ENCODE data around the gene PTPRN2. TPM values are rescaled to one million over a fixed set of nuclear protein-coding genes. Genes with fewer than 3 reads are reported as not detected.

Gene PTPRN2
- total and polyA plus RNA-seq, 4 donors = 18.1 to 69.9 (median 50.4) TPM

- H3K27ac ChIP-seq (ENCODE audit: low read depth, low read length) = no peak overlapping the region
- H3K4me1 ChIP-seq (ENCODE audit: control insufficient read depth, insufficient read depth, low read length) = peaks cover 20% of the 10 kb centered on the region
- H3K4me3 ChIP-seq (ENCODE audit: low read depth, low read length) = no peak overlapping the region
- peaks cover 1% of the 10 kb centered on the region for H3K9me3 ChIP-seq (ENCODE audit: control insufficient read depth, insufficient read depth, low read length)
- H3K27me3 ChIP-seq (ENCODE audit: control insufficient read depth, insufficient read depth, low read length) = no peaks in the 10 kb centered on the region
- DNase-seq (ENCODE audit: low read depth in 4 of 6, low spot score in 6 of 6) = peak in 1 of 6 donors; percentile 55
- peaks cover 12% of the 10 kb centered on the region for H3K36me3 ChIP-seq (ENCODE audit: control insufficient read depth, insufficient read depth, low read length)
- 52% methylated on average over 4 of the region's 4 CpGs for WGBS (ENCODE audit: insufficient coverage)
Measured at GRCh38 chr7:157807510-157807909, 780.1 kb downstream of the PTPRN2 start.

GRCh38 chr7:157806711-157807110 lies 780.9 kb downstream of the PTPRN2 start:
- no peak for DNase-seq (ENCODE audit: low read depth in 4 of 6, low spot score in 6 of 6)
- H3K4me1 ChIP-seq (ENCODE audit: control insufficient read depth, insufficient read depth, low read length) = peaks cover 24% of the 10 kb centered on the region
- no peak overlapping the region for H3K27ac ChIP-seq (ENCODE audit: low read depth, low read length)
- peaks cover 17% of the 10 kb centered on the region for H3K36me3 ChIP-seq (ENCODE audit: control insufficient read depth, insufficient read depth, low read length)
- no peak overlapping the region for H3K4me3 ChIP-seq (ENCODE audit: low read depth, low read length)
- WGBS (ENCODE audit: insufficient coverage) = 62% methylated on average over 4 of the region's 4 CpGs
- peaks cover 1% of the 10 kb centered on the region for H3K9me3 ChIP-seq (ENCODE audit: control insufficient read depth, insufficient read depth, low read length)
- no peaks in the 10 kb centered on the region for H3K27me3 ChIP-seq (ENCODE audit: control insufficient read depth, insufficient read depth, low read length)

- WGBS (ENCODE audit: insufficient coverage) = 38% methylated on average over 6 of the region's 6 CpGs
- Histone ChIP-seq H3K4me3 (ENCODE audit: low read depth, low read length) (no peak overlapping the region), H3K27me3 (ENCODE audit: control insufficient read depth, insufficient read depth, low read length) (no peaks in the 10 kb centered on the region), H3K36me3 (ENCODE audit: control insufficient read depth, insufficient read depth, low read length) (peaks cover 17% of the 10 kb centered on the region), H3K9me3 (ENCODE audit: control insufficient read depth, insufficient read depth, low read length) (peaks cover 1% of the 10 kb centered on the region), H3K4me1 (ENCODE audit: control insufficient read depth, insufficient read depth, low read length) (peaks cover 25% of the 10 kb centered on the region), H3K27ac (ENCODE audit: low read depth, low read length) (no peak overlapping the region)
- DNase-seq (ENCODE audit: low read depth in 4 of 6, low spot score in 6 of 6) = peak in 1 of 6 donors; percentile 26
Measured at GRCh38 chr7:157805713-157806112, 781.9 kb downstream of the PTPRN2 start.

- Histone ChIP-seq H3K9me3 (ENCODE audit: control insufficient read depth, insufficient read depth, low read length) (peaks cover 1% of the 10 kb centered on the region), H3K27me3 (ENCODE audit: control insufficient read depth, insufficient read depth, low read length) (no peaks in the 10 kb centered on the region), H3K27ac (ENCODE audit: low read depth, low read length) (no peak overlapping the region), H3K4me1 (ENCODE audit: control insufficient read depth, insufficient read depth, low read length) (peaks cover 25% of the 10 kb centered on the region), H3K4me3 (ENCODE audit: low read depth, low read length) (no peak overlapping the region), H3K36me3 (ENCODE audit: control insufficient read depth, insufficient read depth, low read length) (peaks cover 5% of the 10 kb centered on the region)
- no peak for DNase-seq (ENCODE audit: low read depth in 4 of 6, low spot score in 6 of 6)
- WGBS (ENCODE audit: insufficient coverage) = no CpG with 5 or more reads among the region's 5 CpGs
Measured at GRCh38 chr7:157803906-157804305, 783.7 kb downstream of the PTPRN2 start.

GRCh38 chr7:157801971-157802675 lies 785.5 kb downstream of the PTPRN2 start:
- Histone ChIP-seq H3K4me1 (ENCODE audit: control insufficient read depth, insufficient read depth, low read length) (peaks cover 21% of the 10 kb centered on the region), H3K27ac (ENCODE audit: low read depth, low read length) (no peak overlapping the region), H3K4me3 (ENCODE audit: low read depth, low read length) (no peak overlapping the region), H3K36me3 (ENCODE audit: control insufficient read depth, insufficient read depth, low read length) (peaks cover 5% of the 10 kb centered on the region), H3K9me3 (ENCODE audit: control insufficient read depth, insufficient read depth, low read length) (no peaks in the 10 kb centered on the region), H3K27me3 (ENCODE audit: control insufficient read depth, insufficient read depth, low read length) (no peaks in the 10 kb centered on the region)
- no peak for DNase-seq (ENCODE audit: low read depth in 4 of 6, low spot score in 6 of 6)
- 79% methylated on average over 40 of the region's 42 CpGs for WGBS (ENCODE audit: insufficient coverage)

- Histone ChIP-seq H3K9me3 (ENCODE audit: control insufficient read depth, insufficient read depth, low read length) (no peaks in the 10 kb centered on the region), H3K4me1 (ENCODE audit: control insufficient read depth, insufficient read depth, low read length) (peaks cover 15% of the 10 kb centered on the region), H3K27ac (ENCODE audit: low read depth, low read length) (no peak overlapping the region), H3K36me3 (ENCODE audit: control insufficient read depth, insufficient read depth, low read length) (peaks cover 5% of the 10 kb centered on the region), H3K27me3 (ENCODE audit: control insufficient read depth, insufficient read depth, low read length) (no peaks in the 10 kb centered on the region), H3K4me3 (ENCODE audit: low read depth, low read length) (no peak overlapping the region)
- DNase-seq (ENCODE audit: low read depth in 4 of 6, low spot score in 6 of 6) = peak in 1 of 6 donors; percentile 69
- WGBS (ENCODE audit: insufficient coverage) = 82% methylated on average over 19 of the region's 21 CpGs
Measured at GRCh38 chr7:157801113-157801512, 786.5 kb downstream of the PTPRN2 start.

- no peak overlapping the region for H3K27ac ChIP-seq (ENCODE audit: low read depth, low read length)
- no peaks in the 10 kb centered on the region for H3K27me3 ChIP-seq (ENCODE audit: control insufficient read depth, insufficient read depth, low read length)
- no peaks in the 10 kb centered on the region for H3K9me3 ChIP-seq (ENCODE audit: control insufficient read depth, insufficient read depth, low read length)
- H3K4me3 ChIP-seq (ENCODE audit: low read depth, low read length) = no peak overlapping the region
- H3K36me3 ChIP-seq (ENCODE audit: control insufficient read depth, insufficient read depth, low read length) = peaks cover 5% of the 10 kb centered on the region
- WGBS (ENCODE audit: insufficient coverage) = 98% methylated on average over 11 of the region's 15 CpGs
- no peak for DNase-seq (ENCODE audit: low read depth in 4 of 6, low spot score in 6 of 6)
- H3K4me1 ChIP-seq (ENCODE audit: control insufficient read depth, insufficient read depth, low read length) = peaks cover 10% of the 10 kb centered on the region
Measured at GRCh38 chr7:157800281-157800680, 787.3 kb downstream of the PTPRN2 start.

GRCh38 chr7:157799076-157799685 lies 788.4 kb downstream of the PTPRN2 start:
- WGBS (ENCODE audit: insufficient coverage) = 87% methylated on average over 18 of the region's 19 CpGs
- DNase-seq (ENCODE audit: low read depth in 4 of 6, low spot score in 6 of 6) = no peak
- peaks cover 5% of the 10 kb centered on the region for H3K4me1 ChIP-seq (ENCODE audit: control insufficient read depth, insufficient read depth, low read length)
- no peak overlapping the region for H3K4me3 ChIP-seq (ENCODE audit: low read depth, low read length)
- H3K27ac ChIP-seq (ENCODE audit: low read depth, low read length) = no peak overlapping the region
- peaks cover 5% of the 10 kb centered on the region for H3K36me3 ChIP-seq (ENCODE audit: control insufficient read depth, insufficient read depth, low read length)
- no peaks in the 10 kb centered on the region for H3K9me3 ChIP-seq (ENCODE audit: control insufficient read depth, insufficient read depth, low read length)
- no peaks in the 10 kb centered on the region for H3K27me3 ChIP-seq (ENCODE audit: control insufficient read depth, insufficient read depth, low read length)

- Histone ChIP-seq H3K27me3 (ENCODE audit: control insufficient read depth, insufficient read depth, low read length) (no peaks in the 10 kb centered on the region), H3K27ac (ENCODE audit: low read depth, low read length) (no peak overlapping the region), H3K4me1 (ENCODE audit: control insufficient read depth, insufficient read depth, low read length) (peaks cover 16% of the 10 kb centered on the region), H3K9me3 (ENCODE audit: control insufficient read depth, insufficient read depth, low read length) (no peaks in the 10 kb centered on the region), H3K4me3 (ENCODE audit: low read depth, low read length) (no peak overlapping the region), H3K36me3 (ENCODE audit: control insufficient read depth, insufficient read depth, low read length) (peaks cover 5% of the 10 kb centered on the region)
- DNase-seq (ENCODE audit: low read depth in 4 of 6, low spot score in 6 of 6) = no peak
- 89% methylated on average over 12 of the region's 12 CpGs for WGBS (ENCODE audit: insufficient coverage)
Measured at GRCh38 chr7:157797361-157797760, 790.3 kb downstream of the PTPRN2 start.

- WGBS (ENCODE audit: insufficient coverage) = 96% methylated on average over 18 of the region's 19 CpGs
- no peak for DNase-seq (ENCODE audit: low read depth in 4 of 6, low spot score in 6 of 6)
- no peak overlapping the region for H3K4me3 ChIP-seq (ENCODE audit: low read depth, low read length)
- peaks cover 14% of the 10 kb centered on the region for H3K4me1 ChIP-seq (ENCODE audit: control insufficient read depth, insufficient read depth, low read length)
- H3K9me3 ChIP-seq (ENCODE audit: control insufficient read depth, insufficient read depth, low read length) = no peaks in the 10 kb centered on the region
- no peaks in the 10 kb centered on the region for H3K27me3 ChIP-seq (ENCODE audit: control insufficient read depth, insufficient read depth, low read length)
- H3K27ac ChIP-seq (ENCODE audit: low read depth, low read length) = no peak overlapping the region
- peaks cover 2% of the 10 kb centered on the region for H3K36me3 ChIP-seq (ENCODE audit: control insufficient read depth, insufficient read depth, low read length)
Measured at GRCh38 chr7:157796846-157797245, 790.8 kb downstream of the PTPRN2 start.
